GM10266 (cell line): ENCODE data around the gene PLK4.

ENCODE experiments used
- DNase-seq: peaks from one replicate; pipeline ENCODE4 v3.0.0; 2012; ENCODE audit errors: extremely low spot score
- TF ChIP-seq, protein P1 (sequence below): IDR thresholded peaks from 2 replicates; pipeline ENCODE4 v1.5.1; 2012; ENCODE audit warnings: mild to moderate bottlenecking, low read depth; ENCODE audit not compliant: control insufficient read depth, insufficient read depth; ENCODE audit errors: missing control alignments

The PLK4 gene

DNA sequence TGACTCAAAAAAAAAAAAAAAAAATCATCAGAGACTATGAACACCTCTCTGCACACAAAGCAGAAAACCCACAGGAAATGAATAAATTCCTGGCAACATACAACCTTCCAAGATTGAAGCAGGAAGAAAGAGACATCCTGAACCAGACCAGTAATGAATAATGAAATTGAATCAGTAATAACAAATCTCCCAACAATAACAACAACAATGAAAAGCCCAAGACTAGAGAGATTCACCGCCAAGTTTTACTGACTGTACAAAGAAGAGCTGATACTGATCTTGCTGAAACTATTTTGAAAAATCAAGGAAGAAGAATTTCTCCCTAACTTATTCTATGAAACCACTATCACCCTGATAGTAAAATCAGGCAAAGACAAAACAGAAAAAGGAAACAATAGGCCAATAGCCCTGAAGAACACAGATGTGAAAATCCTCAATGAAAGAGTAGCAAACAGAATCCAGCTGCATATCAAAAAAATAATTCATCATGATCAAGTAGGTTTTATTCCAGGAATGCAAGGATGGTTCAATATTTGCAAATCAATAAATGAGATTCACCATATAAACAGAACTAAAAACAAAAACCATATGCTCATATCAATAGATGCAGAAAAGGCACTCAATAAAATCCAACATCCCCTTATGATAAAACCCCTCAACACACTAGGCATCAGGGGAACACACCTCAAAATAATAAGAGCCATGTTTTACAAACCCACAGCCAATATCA lies 31.0 kb upstream of the PLK4 start:
- DNase-seq: no peak
- TF ChIP-seq, protein P1, sequence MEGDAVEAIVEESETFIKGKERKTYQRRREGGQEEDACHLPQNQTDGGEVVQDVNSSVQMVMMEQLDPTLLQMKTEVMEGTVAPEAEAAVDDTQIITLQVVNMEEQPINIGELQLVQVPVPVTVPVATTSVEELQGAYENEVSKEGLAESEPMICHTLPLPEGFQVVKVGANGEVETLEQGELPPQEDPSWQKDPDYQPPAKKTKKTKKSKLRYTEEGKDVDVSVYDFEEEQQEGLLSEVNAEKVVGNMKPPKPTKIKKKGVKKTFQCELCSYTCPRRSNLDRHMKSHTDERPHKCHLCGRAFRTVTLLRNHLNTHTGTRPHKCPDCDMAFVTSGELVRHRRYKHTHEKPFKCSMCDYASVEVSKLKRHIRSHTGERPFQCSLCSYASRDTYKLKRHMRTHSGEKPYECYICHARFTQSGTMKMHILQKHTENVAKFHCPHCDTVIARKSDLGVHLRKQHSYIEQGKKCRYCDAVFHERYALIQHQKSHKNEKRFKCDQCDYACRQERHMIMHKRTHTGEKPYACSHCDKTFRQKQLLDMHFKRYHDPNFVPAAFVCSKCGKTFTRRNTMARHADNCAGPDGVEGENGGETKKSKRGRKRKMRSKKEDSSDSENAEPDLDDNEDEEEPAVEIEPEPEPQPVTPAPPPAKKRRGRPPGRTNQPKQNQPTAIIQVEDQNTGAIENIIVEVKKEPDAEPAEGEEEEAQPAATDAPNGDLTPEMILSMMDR: no peak

DNA sequence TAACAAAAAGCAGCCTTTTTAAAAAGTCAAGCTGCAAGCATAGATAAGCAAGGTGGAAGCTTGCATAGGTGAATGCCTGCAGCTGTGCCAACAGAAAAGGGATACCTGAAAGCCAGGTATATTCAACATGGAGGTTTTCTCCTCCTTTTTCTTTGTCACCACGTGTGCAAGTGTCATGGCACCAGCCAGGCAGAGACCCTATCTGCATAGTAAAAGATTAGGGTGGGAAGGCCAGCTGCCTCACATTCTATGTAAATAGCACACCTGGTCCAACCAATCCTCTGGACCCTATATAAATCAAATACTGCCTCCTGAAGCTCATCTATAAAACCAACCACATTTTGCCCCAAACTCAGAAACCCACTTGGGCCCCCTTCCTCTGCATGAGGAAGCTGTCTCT lies 28.0 kb upstream of the PLK4 start:
- TF ChIP-seq, protein P1: no peak
- DNase-seq: no peak

DNA sequence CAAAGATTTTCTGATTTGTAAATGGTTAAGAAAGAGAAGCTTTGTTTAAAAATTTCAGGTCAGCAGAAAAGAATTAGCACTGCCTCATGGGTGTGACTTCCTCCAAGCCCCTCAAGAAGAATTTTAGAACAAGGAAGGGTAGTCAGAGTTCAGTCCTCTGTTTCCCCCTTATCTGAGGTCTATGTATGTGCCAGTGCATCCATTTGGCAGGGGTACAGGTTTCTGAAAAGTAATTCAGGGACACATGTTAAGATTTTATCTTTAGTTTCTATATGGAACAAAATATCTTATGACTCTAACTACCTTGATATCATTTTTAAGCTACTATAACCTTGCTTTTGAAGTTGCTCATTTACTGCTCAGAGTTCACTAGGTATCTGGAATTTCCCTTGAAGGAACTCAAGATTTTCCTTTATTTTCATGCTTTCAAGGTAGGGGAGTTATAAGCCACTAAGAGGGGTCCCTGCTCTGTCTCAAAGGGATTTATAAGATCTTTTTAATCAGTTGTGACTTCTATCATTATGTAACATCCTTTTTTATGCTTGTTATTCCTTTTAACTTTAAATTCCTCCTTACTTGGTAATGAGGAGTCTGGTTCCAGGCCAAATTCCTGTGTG lies 24.4 kb upstream of the PLK4 start:
- TF ChIP-seq, protein P1: no peak
- DNase-seq: no peak

DNA sequence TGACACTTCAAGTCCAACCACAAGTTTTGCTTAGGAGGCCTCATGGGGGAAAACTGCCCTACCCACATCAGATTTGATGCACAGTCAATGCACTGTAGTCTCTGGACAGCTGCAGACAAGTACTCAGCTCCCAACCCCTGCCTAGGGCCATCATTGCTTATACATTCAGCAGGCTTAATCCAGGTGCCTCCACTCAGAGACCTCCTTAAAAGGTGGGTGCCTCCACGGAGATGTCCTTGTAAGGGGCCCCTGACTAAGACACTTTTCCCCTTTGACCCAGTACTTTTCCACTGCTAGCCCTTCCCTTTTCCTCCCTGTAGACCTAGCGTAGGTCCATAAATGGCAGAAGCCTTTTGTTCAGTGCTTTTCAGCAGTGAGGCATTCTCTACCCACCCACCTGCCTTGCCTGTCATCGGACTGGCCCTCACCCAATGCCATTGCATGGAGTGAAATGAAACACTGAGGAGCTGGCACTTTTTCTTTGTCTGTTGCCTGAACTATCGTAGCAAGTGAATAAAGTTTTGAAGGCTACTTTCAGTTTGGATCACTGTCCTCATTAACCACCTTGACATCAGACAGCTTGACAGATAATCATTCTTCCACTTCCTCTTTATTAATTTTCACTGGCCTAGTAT lies 23.8 kb upstream of the PLK4 start:
- TF ChIP-seq, protein P1: no peak
- peak; percentile 35 for DNase-seq

DNA sequence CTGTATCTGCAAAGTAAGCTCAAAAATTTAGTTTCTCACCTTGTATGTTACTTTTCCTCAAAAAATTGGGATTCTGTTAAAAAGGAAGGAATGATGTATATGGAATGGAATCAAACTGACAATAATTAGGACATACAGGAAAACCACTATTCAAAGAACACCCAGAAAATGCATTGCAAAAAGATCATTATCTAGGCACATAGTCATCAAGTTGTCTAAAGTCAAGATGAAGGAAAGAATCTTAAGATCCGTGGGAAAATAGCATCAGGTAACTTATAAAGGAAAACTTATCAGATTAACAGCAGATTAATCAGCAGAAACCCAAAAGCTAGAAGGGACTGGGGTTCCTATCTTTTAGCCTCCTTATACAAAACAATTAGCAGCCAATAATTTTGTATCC lies 23.1 kb upstream of the PLK4 start:
- no peak for DNase-seq
- TF ChIP-seq, protein P1: no peak

DNA sequence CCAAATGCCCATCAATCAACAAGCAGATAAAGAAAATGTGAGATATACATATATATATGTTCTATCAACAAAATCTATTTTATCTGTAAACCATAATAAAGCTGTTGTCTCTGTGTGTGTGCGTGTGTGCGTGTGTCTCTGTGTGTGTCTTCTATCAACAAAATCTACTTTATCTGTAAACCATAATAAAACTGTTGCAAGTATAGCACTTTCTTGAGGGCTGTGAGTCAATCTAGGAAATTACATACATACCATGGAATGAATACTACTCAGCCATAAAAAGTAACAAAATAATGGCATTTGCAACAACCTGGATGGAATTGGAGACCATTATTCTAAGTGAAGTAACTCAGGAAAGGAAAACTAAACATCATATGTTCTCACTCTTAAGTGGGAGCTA lies 12.5 kb upstream of the PLK4 start:
- TF ChIP-seq, protein P1: no peak
- no peak for DNase-seq

DNA sequence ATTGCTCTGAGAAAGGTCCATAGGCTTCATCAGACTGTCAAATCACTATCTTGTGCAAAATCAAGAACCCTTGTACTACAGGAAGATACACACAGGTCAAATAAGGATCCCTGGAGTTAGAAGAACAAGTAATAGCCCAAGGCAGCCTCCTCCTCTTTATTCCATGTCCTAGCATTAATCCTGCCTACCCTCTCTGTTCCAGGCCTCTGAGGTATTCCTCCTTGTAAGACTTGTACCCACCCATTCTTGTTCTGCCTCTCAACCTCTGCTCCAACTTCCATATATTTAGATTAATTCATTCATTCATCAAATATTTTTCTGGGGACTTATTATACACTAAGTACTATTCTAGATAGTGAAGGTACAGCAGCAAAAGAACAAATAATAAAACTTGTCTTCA lies 10.4 kb upstream of the PLK4 start:
- no peak for DNase-seq
- TF ChIP-seq, protein P1: no peak
